HPDE6-E6E7 (cell line): Measurements from ENCODE around the gene TSC2.

Source experiments
- DNase-seq: peaks from one replicate; pipeline ENCODE4 v3.0.0; 2011; ENCODE audit warnings: missing footprints; ENCODE audit errors: extremely low spot score

The TSC2 gene

DNA sequence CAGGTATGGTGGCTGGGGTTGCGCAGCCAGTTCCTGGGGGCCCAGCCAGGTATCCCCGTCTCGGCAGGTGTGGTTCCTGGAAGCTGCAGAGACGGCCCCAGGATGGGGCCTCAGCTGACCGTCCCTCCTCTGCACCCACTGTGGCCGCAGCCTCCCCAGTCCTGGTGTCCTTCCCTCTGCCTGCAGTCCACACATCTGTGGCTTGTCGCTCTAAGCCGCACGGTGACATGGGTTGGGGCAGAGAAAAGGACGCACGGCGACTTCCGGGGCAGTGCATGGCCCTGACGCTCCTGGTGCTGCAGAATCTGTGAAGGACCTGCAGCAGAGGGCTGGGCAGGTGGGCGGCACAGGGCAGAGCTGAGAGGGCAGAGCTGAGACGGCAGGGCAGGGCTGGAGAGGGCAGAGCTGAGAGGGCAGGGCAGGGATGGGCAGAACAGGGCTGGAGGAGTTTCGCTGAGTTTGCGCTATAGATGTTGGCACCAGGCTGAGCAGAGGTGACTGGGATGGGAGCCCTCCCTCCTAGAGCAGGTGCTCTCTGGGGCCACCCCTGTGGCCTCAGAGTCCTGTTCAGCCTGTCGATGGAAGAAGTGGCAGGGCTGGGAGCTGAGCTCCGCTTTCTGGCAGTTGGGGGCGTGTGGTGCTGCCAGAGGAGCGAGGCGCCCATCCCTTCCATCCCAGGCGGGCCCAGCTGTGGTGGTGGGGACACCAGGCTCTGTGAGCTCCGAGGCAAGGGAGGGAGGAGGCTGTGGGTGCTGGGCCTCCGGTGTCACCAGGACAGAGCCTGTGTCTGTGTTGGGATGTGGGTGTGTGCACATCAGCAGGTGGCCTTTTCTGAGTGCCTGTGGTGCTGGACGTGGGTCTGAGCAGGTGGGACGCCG lies 23.0 kb downstream of the TSC2 start:
- DNase-seq = no peak

DNA sequence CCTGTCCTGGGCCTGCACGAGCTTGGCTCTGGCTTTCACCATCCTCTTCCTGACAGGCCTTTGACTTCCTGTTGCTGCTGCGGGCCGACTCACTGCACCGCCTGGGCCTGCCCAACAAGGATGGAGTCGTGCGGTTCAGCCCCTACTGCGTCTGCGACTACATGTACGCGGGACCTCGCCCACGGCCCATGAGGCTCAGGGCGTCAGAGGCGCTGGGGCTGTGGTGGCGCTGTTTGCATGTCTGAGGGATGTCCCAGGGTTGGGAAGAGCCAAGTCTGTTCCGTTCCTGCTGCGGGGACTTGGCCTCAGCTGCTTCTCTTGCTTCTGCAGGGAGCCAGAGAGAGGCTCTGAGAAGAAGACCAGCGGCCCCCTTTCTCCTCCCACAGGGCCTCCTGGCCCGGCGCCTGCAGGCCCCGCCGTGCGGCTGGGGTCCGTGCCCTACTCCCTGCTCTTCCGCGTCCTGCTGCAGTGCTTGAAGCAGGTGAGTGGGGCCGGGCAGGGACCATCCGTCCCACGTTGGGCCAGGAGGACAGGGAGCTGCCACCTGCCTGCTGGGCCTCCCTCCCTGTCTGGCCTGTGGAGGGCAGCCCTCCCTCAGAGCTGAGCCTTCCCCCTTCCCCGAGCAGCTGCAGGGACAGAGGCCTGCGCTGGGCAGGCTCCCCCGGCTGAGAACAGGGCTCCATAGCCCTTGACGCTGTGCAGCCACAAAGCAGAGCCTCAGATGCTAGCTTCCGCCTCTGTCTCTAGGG lies 23.8 kb downstream of the TSC2 start:
- DNase-seq = no peak

- DNase-seq = no peak
These were observed 25.1 kb downstream of the TSC2 start for GRCh38 chr16:2072926-2073325.

DNA sequence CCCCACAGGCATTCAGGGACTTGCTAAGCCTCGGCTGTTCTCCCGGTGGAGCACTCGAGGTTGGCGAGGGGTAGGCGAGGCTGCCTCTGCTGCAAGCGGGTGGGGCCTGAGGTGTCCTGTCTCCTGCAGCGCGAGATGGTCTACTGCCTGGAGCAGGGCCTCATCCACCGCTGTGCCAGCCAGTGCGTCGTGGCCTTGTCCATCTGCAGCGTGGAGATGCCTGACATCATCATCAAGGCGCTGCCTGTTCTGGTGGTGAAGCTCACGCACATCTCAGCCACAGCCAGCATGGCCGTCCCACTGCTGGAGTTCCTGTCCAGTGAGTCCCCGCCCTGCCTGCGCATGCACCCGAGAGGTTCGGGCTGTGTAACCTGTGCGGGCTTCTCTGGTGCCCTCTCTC lies 26.3 kb downstream of the TSC2 start:
- DNase-seq = no peak

DNA sequence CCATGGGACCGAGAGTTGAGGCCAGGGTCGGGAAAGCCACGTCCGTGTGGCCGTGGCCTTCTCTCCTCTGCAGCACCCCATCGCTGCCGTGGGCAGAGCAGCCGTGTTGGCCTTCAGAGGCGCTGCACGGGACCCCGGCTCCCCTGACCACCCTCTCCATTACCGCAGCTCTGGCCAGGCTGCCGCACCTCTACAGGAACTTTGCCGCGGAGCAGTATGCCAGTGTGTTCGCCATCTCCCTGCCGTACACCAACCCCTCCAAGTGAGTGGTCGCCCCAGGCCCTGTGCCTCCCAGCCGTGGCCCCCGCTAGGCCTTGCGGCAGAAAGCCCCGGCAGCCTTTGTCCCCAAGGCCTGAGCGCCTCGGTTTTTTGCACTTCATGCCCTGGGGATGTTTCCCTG lies 27.8 kb downstream of the TSC2 start:
- no peak for DNase-seq

GRCh38 chr16:2076072-2076865 lies 28.5 kb downstream of the TSC2 start:
- no peak for DNase-seq

DNA sequence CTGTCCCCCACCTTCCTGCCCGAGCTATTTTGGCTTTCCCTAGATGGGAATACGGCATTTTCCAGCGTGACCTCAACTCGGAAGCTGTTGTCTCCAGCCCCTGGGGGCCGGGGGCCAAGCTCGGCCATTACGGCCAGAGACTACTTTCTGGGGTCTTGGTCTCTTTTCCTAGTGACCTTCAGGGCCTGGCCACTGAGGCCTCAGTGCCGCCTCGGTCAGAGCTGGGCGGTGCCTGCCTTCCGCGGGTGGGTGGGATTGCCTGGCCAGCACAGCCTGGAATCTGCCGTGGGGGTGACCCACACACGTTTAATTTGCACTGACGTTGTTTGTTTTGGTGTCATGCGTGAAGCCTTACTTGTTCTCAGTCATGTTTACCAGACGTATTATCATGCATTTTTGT lies 29.2 kb downstream of the TSC2 start:
- no peak for DNase-seq

DNA sequence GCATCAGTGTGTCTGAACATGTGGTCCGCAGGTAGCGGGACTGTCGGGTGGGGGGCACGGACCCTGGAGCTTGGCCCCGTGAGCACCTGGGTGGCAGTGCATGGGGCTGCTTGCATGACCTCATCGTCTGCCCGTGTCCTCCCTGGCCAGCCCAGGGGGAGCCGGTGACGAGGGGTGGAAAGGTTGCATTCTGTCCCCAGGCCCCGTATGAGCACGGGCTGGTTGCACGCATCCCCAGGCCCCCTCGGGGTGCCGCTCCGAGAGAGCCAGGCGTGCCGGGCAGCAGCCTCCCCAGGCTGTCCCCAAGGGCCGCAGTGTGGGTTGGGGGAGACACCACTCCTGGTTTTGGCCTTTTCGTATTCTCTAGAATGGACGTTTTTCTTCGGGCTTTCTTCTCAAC lies 29.9 kb downstream of the TSC2 start:
- DNase-seq = no peak

- DNase-seq = no peak
These were observed 30.3 kb downstream of the TSC2 start for GRCh38 chr16:2078096-2078495.

DNA sequence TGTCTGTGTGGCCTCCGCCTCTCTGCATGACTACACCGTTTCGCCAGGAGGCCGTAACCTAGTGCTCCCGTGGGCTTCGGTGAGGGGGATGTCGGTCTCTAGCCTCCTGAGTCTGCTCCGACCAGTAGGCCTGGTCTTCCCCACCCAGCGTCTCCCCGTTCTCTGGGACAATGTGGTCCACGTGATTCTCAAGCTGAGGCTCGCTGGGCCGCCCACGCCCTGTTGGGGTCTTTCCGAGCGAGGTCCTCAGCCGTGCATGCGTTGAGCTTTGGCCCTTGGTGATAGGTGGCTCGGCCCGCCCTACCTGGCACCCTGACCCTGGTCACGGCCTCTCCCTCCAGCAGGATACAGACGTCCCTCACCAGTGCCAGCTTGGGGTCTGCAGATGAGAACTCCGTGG lies 30.9 kb downstream of the TSC2 start:
- no peak for DNase-seq

DNA sequence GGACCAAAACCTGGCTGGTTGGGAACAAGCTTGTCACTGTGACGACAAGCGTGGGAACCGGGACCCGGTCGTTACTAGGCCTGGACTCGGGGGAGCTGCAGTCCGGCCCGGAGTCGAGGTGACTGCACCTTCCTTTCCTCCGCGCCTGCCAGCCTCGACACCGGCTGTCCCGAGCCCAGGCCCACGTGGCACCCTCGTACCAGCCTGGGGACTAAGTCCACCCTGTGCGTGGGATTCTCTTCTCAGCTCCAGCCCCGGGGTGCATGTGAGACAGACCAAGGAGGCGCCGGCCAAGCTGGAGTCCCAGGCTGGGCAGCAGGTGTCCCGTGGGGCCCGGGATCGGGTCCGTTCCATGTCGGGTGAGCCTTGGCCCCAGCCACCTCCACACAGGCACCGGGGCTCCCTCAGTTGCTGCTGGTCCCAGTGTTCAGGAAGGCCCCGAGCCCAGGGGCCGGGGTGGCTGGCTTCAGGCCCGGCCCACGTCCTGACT lies 31.6 kb downstream of the TSC2 start:
- no peak for DNase-seq

DNA sequence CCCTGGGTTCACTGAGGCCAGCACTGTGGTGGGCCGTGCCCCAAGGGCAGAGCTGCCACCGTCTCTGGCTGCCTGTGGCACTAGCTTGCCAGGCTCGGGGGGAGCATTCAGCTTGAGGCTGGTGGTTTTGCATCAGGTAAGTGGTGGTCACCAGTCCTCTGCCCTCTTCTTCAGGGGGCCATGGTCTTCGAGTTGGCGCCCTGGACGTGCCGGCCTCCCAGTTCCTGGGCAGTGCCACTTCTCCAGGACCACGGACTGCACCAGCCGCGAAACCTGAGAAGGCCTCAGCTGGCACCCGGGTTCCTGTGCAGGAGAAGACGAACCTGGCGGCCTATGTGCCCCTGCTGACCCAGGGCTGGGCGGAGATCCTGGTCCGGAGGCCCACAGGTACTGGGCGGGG lies 32.2 kb downstream of the TSC2 start:
- no peak for DNase-seq

DNA sequence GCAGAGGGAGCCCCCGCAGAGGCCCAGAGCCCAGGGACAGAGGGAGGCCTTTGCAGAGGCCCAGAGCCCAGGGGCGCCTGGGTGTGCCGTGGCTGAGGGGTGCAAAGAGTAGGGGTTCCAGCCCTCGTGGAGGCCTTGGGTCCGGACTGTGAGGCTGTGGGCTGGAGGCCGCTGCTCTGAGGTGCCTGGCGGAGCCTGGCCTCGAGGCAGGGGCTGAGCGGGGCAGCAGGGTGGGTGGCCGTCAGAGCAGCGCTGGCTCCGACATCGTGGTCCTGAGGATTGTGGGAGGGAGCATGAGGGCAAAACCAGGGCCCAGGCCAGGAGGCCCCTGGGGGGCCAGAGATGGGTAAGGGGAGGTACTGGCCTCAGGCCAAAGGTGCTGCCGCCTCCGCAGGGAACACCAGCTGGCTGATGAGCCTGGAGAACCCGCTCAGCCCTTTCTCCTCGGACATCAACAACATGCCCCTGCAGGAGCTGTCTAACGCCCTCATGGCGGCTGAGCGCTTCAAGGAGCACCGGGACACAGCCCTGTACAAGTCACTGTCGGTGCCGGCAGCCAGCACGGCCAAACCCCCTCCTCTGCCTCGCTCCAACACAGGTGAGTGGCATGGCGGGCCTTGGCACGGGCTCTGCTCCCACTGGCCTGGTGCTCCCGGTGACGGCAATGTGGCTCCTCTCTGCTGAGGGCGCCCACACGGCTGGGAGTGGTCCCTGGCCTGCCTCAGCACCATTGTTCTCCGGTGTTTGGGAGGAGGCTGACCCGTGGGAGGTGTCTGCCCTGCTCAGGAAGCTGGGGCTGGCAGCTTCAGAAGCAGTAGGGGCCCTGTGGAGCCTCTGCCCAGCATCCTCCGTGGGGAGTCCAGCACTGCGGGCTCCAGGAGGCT lies 33.7 kb downstream of the TSC2 start:
- no peak for DNase-seq

GRCh38 chr16:2082171-2082982 lies 34.6 kb downstream of the TSC2 start:
- no peak for DNase-seq

- no peak for DNase-seq
These were observed 35.2 kb downstream of the TSC2 start for GRCh38 chr16:2082983-2083364.

- no peak for DNase-seq
These were observed 35.6 kb downstream of the TSC2 start for GRCh38 chr16:2083409-2083808.

DNA sequence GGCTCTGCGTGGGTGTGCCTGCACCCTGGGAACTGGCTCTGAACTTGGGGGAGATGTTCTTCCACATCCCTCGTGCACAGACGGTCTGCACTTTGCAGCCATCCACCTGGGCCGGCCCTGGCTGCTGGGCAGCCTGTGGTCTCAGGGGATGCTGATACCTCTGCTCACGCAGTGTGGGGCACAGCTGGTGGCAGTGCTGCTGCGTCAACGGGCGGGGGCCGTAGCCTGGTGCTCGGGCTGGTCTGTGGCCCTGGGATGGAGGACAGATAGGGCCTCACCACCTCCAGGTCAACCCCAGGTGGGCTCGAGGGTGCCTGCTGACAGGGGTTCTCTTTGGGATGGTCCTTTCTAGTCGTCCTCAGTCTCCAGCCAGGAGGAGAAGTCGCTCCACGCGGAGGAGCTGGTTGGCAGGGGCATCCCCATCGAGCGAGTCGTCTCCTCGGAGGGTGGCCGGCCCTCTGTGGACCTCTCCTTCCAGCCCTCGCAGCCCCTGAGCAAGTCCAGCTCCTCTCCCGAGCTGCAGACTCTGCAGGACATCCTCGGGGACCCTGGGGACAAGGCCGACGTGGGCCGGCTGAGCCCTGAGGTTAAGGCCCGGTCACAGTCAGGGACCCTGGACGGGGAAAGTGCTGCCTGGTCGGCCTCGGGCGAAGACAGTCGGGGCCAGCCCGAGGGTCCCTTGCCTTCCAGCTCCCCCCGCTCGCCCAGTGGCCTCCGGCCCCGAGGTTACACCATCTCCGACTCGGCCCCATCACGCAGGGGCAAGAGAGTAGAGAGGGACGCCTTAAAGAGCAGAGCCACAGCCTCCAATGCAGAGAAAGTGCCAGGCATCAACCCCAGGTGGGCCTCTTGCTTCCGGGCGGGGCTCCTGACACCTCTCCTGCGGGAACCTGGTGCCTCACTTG lies 36.3 kb downstream of the TSC2 start:
- no peak for DNase-seq

- DNase-seq = no peak
These were observed 37.3 kb downstream of the TSC2 start for GRCh38 chr16:2084895-2085625.

- no peak for DNase-seq
These were observed 37.9 kb downstream of the TSC2 start for GRCh38 chr16:2085669-2086068.
